ENCODE results near the gene TP53RK. TPM values are rescaled to one million over a fixed set of nuclear protein-coding genes. Genes with fewer than 3 reads are reported as not detected.

The TP53RK gene
- polyA plus RNA-seq, 4 donors = 9.4 to 12.4 (median 10.2) TPM

DNA sequence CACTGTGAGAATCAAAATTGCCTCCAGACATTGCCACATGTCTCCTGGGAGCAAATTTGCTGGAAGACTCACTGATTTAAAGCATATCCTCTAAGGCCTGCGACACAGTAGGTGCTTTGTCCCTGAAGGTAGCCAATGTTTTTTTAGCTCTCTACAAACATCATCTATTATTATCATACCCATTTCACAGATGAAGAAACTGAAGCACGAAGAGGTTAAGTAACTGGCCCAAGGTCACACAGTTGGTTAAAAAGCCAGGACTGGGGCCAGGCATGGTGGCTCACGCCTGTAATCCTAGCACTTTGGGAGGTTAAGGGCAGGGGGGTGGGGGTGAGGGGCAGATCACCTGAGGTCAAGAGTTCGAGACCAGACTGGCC is 50.4 kb downstream of the TP53RK start:
- Histone ChIP-seq H3K27me3 (ENCODE audit: control insufficient read depth in 3 of 3, insufficient read depth in 3 of 3, low read length in 3 of 3) (no peaks in the 10 kb centered on the region), H3K36me3 (ENCODE audit: control insufficient read depth in 3 of 3, insufficient read depth in 2 of 3, low read depth in 1 of 3, low read length in 3 of 3) (no peaks in the 10 kb centered on the region), H3K27ac (ENCODE audit: low read depth in 1 of 3, low read length in 2 of 3) (no peak overlapping the region), H3K4me1 (ENCODE audit: control insufficient read depth in 3 of 3, insufficient read depth in 2 of 3, low read depth in 1 of 3, low read length in 2 of 3) (no peaks in the 10 kb centered on the region), H3K9me3 (ENCODE audit: control insufficient read depth in 2 of 2, insufficient read depth in 1 of 2, low read depth in 1 of 2, low read length in 1 of 2) (no peaks in the 10 kb centered on the region), H3K4me3 (ENCODE audit: low read depth in 1 of 3, low read length in 3 of 3) (no peak overlapping the region)
- DNase-seq (no peak), FAIRE-seq (no peak)
- 79 to 92% (median 88%) methylated on average over 4 of the region's 4 CpGs for WGBS, 3 donors

DNA sequence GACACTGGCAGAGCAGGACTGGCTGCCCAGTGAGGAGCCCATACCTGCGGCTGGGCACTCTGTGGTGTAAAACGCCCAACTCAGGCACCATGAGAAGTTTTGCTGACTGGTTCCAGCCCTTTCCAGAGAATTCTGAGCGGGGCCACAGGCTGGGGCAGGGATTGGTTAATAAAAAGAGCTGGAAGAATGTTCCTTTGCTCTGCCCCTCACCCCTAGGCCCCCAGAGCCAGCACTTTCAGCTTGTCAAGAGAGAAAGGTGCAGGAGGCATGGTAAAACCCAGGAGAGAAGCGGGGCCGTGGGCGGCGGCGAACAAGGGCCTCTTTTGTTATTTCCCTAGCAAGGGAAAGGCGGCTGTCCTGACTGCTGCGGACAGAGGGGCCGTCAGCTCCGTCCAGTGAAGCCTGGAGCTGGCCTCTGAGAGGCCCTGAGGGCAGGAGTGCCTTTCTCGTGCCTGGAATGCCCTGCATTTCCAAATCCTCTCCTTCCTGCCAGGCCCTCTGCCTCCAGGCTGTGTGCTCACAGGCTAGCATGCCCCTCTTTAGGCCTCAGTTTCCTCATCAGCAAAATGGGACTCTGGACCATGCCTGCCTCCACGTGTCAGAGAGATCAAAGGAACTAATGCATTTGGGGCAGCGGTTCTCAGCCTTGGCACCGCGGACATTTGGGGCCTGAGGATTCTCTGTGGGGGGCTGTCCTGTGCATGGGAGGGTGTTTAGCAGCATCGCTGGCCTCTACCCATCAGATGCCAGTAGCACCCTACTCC is 50.9 kb downstream of the TP53RK start:
- no peak overlapping the region for H3K4me3 ChIP-seq (ENCODE audit: low read depth in 1 of 3, low read length in 3 of 3)
- H3K4me1 ChIP-seq (ENCODE audit: control insufficient read depth in 3 of 3, insufficient read depth in 2 of 3, low read depth in 1 of 3, low read length in 2 of 3) = no peaks in the 10 kb centered on the region
- WGBS, 3 donors = 79 to 82% (median 80%) methylated on average over 18 of the region's 18 CpGs
- no peak overlapping the region for H3K27ac ChIP-seq (ENCODE audit: low read depth in 1 of 3, low read length in 2 of 3)
- no peak for DNase-seq
- H3K9me3 ChIP-seq (ENCODE audit: control insufficient read depth in 2 of 2, insufficient read depth in 1 of 2, low read depth in 1 of 2, low read length in 1 of 2) = no peaks in the 10 kb centered on the region
- no peak for FAIRE-seq
- no peaks in the 10 kb centered on the region for H3K36me3 ChIP-seq (ENCODE audit: control insufficient read depth in 3 of 3, insufficient read depth in 2 of 3, low read depth in 1 of 3, low read length in 3 of 3)
- H3K27me3 ChIP-seq (ENCODE audit: control insufficient read depth in 3 of 3, insufficient read depth in 3 of 3, low read length in 3 of 3) = no peaks in the 10 kb centered on the region

DNA sequence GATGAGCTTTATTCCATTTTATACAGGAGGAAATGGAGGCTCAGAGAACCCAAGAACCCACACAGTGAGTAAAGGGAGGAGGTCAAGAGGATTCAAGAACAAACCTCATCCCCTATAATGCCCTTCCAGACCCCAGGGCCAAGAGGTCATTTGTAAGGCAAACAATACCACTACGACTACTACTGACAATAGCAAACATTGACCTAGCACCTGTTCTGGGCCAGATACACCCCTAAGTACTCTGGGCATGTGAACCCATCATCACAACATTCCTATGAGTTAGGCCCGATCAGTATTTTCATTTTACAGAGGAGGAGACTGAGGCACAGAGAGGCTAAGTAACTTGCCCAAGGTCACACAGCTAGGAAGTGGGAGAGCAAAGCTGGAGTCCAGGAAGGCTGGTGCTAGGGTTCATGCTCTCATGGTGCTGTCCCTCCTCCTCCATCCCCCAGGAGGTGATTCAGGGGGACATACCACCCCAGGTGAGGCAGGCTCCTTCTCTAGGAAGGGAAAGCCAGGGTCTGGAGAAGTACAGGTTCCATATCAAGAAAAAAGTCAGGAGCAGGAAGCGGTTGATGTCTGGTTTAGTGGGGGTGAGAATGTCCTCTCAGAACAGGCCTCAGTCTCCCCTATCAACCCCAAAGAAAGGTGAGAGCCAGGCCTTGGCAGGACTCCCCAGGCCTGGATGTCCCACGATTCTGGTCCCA is 51.7 kb downstream of the TP53RK start:
- H3K36me3 ChIP-seq (ENCODE audit: control insufficient read depth in 3 of 3, insufficient read depth in 2 of 3, low read depth in 1 of 3, low read length in 3 of 3) = no peaks in the 10 kb centered on the region
- no peak overlapping the region for H3K27ac ChIP-seq (ENCODE audit: low read depth in 1 of 3, low read length in 2 of 3)
- FAIRE-seq (no peak), DNase-seq (no peak)
- no peaks in the 10 kb centered on the region for H3K9me3 ChIP-seq (ENCODE audit: control insufficient read depth in 2 of 2, insufficient read depth in 1 of 2, low read depth in 1 of 2, low read length in 1 of 2)
- H3K27me3 ChIP-seq (ENCODE audit: control insufficient read depth in 3 of 3, insufficient read depth in 3 of 3, low read length in 3 of 3) = no peaks in the 10 kb centered on the region
- H3K4me1 ChIP-seq (ENCODE audit: control insufficient read depth in 3 of 3, insufficient read depth in 2 of 3, low read depth in 1 of 3, low read length in 2 of 3) = no peaks in the 10 kb centered on the region
- 71 to 77% (median 72%) methylated on average over 4 of the region's 4 CpGs for WGBS, 3 donors
- no peak overlapping the region for H3K4me3 ChIP-seq (ENCODE audit: low read depth in 1 of 3, low read length in 3 of 3)

GRCh38 chr20:46637020-46637419 is 52.2 kb downstream of the TP53RK start:
- WGBS, 3 donors = 83 to 85% (median 84%) methylated on average over 11 of the region's 11 CpGs
- H3K4me3 ChIP-seq (ENCODE audit: low read depth in 1 of 3, low read length in 3 of 3) = no peak overlapping the region
- DNase-seq (no peak), FAIRE-seq (no peak)
- no peaks in the 10 kb centered on the region for H3K36me3 ChIP-seq (ENCODE audit: control insufficient read depth in 3 of 3, insufficient read depth in 2 of 3, low read depth in 1 of 3, low read length in 3 of 3)
- no peaks in the 10 kb centered on the region for H3K27me3 ChIP-seq (ENCODE audit: control insufficient read depth in 3 of 3, insufficient read depth in 3 of 3, low read length in 3 of 3)
- peaks cover 0 to 1% (median 0%) of the 10 kb centered on the region in 3 donors for H3K4me1 ChIP-seq (ENCODE audit: control insufficient read depth in 3 of 3, insufficient read depth in 2 of 3, low read depth in 1 of 3, low read length in 2 of 3)
- no peaks in the 10 kb centered on the region for H3K9me3 ChIP-seq (ENCODE audit: control insufficient read depth in 2 of 2, insufficient read depth in 1 of 2, low read depth in 1 of 2, low read length in 1 of 2)
- H3K27ac ChIP-seq (ENCODE audit: low read depth in 1 of 3, low read length in 2 of 3) = no peak overlapping the region

DNA sequence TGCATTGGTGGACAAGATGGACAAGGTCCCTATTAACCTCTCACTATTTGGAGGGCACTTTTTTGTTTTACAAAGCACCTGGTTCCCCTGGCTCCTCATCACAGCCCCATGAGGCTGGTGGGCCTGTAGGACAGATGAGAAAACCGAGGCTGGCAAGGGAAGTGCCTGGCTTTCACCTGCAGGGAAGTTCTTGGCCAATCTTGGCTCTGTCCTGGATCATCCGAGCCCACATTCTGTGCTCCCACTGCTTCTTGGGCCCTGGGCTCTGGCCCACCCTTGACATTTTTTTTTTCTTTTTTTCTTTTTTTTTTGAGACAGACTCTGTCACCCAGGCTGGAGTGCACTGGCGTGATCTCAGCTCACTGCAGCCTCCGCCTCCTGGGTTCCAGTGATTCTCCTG is 52.7 kb downstream of the TP53RK start:
- 74 to 88% (median 81%) methylated on average over 4 of the region's 4 CpGs for WGBS, 3 donors
- Histone ChIP-seq H3K4me1 (ENCODE audit: control insufficient read depth in 3 of 3, insufficient read depth in 2 of 3, low read depth in 1 of 3, low read length in 2 of 3) (peaks cover 0 to 6% (median 0%) of the 10 kb centered on the region in 3 donors), H3K36me3 (ENCODE audit: control insufficient read depth in 3 of 3, insufficient read depth in 2 of 3, low read depth in 1 of 3, low read length in 3 of 3) (no peaks in the 10 kb centered on the region), H3K4me3 (ENCODE audit: low read depth in 1 of 3, low read length in 3 of 3) (no peak overlapping the region), H3K27ac (ENCODE audit: low read depth in 1 of 3, low read length in 2 of 3) (no peak overlapping the region), H3K9me3 (ENCODE audit: control insufficient read depth in 2 of 2, insufficient read depth in 1 of 2, low read depth in 1 of 2, low read length in 1 of 2) (no peaks in the 10 kb centered on the region), H3K27me3 (ENCODE audit: control insufficient read depth in 3 of 3, insufficient read depth in 3 of 3, low read length in 3 of 3) (no peaks in the 10 kb centered on the region)
- DNase-seq (no peak), FAIRE-seq (no peak)

DNA sequence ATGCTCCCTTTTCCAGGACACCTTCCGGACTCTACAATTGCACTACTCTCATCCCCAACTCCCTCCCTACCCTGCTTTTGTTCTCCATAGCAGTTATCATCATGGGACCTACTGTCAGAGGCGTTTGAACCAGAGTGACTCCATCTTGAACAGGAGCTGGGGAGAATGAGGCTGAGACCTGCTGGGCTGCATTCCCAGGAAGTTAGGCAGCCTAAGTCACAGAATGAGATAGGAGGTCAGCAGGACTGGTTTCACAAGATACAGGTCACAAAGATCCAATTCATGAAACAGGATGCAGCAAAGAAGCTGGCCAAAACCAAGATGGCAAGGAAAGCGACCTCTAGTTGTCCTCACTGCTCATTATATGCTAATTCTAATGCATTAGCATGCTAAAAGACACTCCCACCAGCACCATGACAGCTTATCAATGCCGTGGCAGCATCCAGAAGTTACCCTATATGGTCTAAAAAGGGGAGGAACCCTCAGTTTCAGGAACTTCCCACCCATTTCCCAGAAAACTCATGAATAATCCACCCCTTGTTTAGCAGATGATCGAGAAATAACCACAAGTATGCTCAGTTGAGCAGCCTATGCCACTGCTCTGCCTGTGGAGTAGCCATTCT is 53.6 kb downstream of the TP53RK start:
- FAIRE-seq (no peak), DNase-seq (no peak)
- Histone ChIP-seq H3K4me3 (ENCODE audit: low read depth in 1 of 3, low read length in 3 of 3) (no peak overlapping the region), H3K27ac (ENCODE audit: low read depth in 1 of 3, low read length in 2 of 3) (no peak overlapping the region), H3K27me3 (ENCODE audit: control insufficient read depth in 3 of 3, insufficient read depth in 3 of 3, low read length in 3 of 3) (no peaks in the 10 kb centered on the region), H3K9me3 (ENCODE audit: control insufficient read depth in 2 of 2, insufficient read depth in 1 of 2, low read depth in 1 of 2, low read length in 1 of 2) (no peaks in the 10 kb centered on the region), H3K36me3 (ENCODE audit: control insufficient read depth in 3 of 3, insufficient read depth in 2 of 3, low read depth in 1 of 3, low read length in 3 of 3) (no peaks in the 10 kb centered on the region), H3K4me1 (ENCODE audit: control insufficient read depth in 3 of 3, insufficient read depth in 2 of 3, low read depth in 1 of 3, low read length in 2 of 3) (peaks cover 0 to 7% (median 0%) of the 10 kb centered on the region in 3 donors)
- WGBS, 3 donors = 60 to 74% (median 63%) methylated on average over 5 of the region's 5 CpGs

- Histone ChIP-seq H3K27me3 (ENCODE audit: control insufficient read depth in 3 of 3, insufficient read depth in 3 of 3, low read length in 3 of 3) (no peaks in the 10 kb centered on the region), H3K4me1 (ENCODE audit: control insufficient read depth in 3 of 3, insufficient read depth in 2 of 3, low read depth in 1 of 3, low read length in 2 of 3) (peaks cover 0 to 7% (median 0%) of the 10 kb centered on the region in 3 donors), H3K4me3 (ENCODE audit: low read depth in 1 of 3, low read length in 3 of 3) (no peak overlapping the region), H3K9me3 (ENCODE audit: control insufficient read depth in 2 of 2, insufficient read depth in 1 of 2, low read depth in 1 of 2, low read length in 1 of 2) (peaks cover 0 to 6% of the 10 kb centered on the region in 2 donors), H3K36me3 (ENCODE audit: control insufficient read depth in 3 of 3, insufficient read depth in 2 of 3, low read depth in 1 of 3, low read length in 3 of 3) (no peaks in the 10 kb centered on the region), H3K27ac (ENCODE audit: low read depth in 1 of 3, low read length in 2 of 3) (no peak overlapping the region)
- 43 to 70% (median 55%) methylated on average over 6 of the region's 6 CpGs for WGBS, 3 donors
- DNase-seq (peak in 1 of 2 donors; percentile 5), FAIRE-seq (no peak)
Observed at GRCh38 chr20:46634528-46634927, 54.7 kb downstream of the TP53RK start.
